Tibial nerve (tissue), 3 donors: ENCODE measurements around the gene TMEM269.

Source experiments
- POLR2A ChIP-seq, 2 donors: fragments of 450-650 bp; IDR thresholded peaks; one replicate each; pipeline ENCODE4 v1.6.1; 2017; ENCODE audit warnings: antibody characterized with exemption in 2 of 2, mild to moderate bottlenecking in 2 of 2, moderate library complexity in 2 of 2
- TF ChIP-seq, protein P1 (sequence below), 5 experiments: fragments of 200-600 bp in 3 of 5; fragments of 450-650 bp in 2 of 5; sonication (generic) in 3 of 5; IDR thresholded peaks; one replicate each; pipeline ENCODE4 v1.5.1; 2016 to 2019; ENCODE audit warnings: antibody characterized with exemption in 5 of 5, mild to moderate bottlenecking in 3 of 5, moderate library complexity in 2 of 5

DNA sequence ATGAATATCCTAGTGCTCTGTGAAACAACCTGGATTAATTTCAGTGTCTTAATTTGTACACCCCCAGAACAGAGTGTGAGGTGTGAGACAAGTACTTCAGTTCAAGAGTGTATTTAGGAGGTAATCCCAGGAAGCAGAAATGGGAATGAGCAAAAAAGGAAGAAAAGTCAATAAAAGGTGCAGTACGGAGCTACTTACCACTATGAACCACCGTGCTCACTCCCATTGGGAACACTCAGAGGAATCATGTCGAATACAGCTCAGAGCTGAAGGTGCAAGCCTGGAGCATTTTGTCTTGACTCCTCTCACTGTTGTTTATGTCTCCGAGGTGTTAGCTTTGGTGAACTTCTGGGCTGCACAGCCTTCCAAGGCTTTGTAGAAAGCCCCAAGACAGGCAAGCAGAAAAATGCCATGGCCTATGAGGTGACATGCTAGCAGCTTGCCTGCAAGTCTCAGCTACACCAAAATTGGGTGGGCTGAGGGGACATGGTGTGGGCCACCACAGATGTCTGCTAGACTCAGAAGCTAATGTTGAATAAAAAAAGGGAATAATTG is 39.8 kb downstream of the TMEM269 start:
- TF ChIP-seq, protein P1, sequence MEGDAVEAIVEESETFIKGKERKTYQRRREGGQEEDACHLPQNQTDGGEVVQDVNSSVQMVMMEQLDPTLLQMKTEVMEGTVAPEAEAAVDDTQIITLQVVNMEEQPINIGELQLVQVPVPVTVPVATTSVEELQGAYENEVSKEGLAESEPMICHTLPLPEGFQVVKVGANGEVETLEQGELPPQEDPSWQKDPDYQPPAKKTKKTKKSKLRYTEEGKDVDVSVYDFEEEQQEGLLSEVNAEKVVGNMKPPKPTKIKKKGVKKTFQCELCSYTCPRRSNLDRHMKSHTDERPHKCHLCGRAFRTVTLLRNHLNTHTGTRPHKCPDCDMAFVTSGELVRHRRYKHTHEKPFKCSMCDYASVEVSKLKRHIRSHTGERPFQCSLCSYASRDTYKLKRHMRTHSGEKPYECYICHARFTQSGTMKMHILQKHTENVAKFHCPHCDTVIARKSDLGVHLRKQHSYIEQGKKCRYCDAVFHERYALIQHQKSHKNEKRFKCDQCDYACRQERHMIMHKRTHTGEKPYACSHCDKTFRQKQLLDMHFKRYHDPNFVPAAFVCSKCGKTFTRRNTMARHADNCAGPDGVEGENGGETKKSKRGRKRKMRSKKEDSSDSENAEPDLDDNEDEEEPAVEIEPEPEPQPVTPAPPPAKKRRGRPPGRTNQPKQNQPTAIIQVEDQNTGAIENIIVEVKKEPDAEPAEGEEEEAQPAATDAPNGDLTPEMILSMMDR (IDR thresholded peaks at IDR 0.05), result no peak
- no peak for TF ChIP-seq POLR2A (IDR thresholded peaks at IDR 0.05)
